Neural progenitor cell (in vitro differentiated cells): ENCODE results near the gene MAP9. TPM values are rescaled to one million over a fixed set of nuclear protein-coding genes. Genes with fewer than 3 reads are reported as not detected.

Source experiments
- DNase-seq: peaks from one replicate; pipeline ENCODE4 v3.0.0-alpha.2; 2016; ENCODE audit warnings: low spot score
- H2AFZ ChIP-seq: fragments of 200-600 bp; sonication (generic); replicated peaks from 2 replicates; pipeline ENCODE4 v1.6.1; 2016; ENCODE audit warnings: antibody characterized with exemption
- H3F3A ChIP-seq: fragments of 200-600 bp; sonication (generic); 2 replicates; pipeline ENCODE4 v1.6.1; 2016; ENCODE audit warnings: antibody characterized with exemption, low read depth
- H3K27ac ChIP-seq: fragments of 200-600 bp; sonication (generic); 2 replicates; pipeline ENCODE4 v1.5.1; 2016; ENCODE audit warnings: mild to moderate bottlenecking
- H3K27me3 ChIP-seq: fragments of 200-600 bp; sonication (generic); 2 replicates; pipeline ENCODE4 v1.6.1; 2016; ENCODE audit warnings: mild to moderate bottlenecking, moderate library complexity
- H3K36me3 ChIP-seq: fragments of 200-600 bp; sonication (generic); 2 replicates; pipeline ENCODE4 v1.5.1; 2016
- H3K4me1 ChIP-seq: fragments of 200-600 bp; sonication (generic); 2 replicates; pipeline ENCODE4 v1.6.1; 2016; ENCODE audit warnings: mixed run types
- H3K4me2 ChIP-seq: fragments of 200-600 bp; sonication (generic); 2 replicates; pipeline ENCODE4 v1.6.1; 2016
- H3K4me3 ChIP-seq: fragments of 200-600 bp; sonication (generic); 2 replicates; pipeline ENCODE4 v1.5.1; 2016
- H3K79me2 ChIP-seq: fragments of 200-600 bp; sonication (generic); 2 replicates; pipeline ENCODE4 v1.6.1; 2016; ENCODE audit warnings: low read depth
- H3K9ac ChIP-seq: fragments of 200-600 bp; sonication (generic); 2 replicates; pipeline ENCODE4 v1.6.1; 2016
- H3K9me3 ChIP-seq: fragments of 200-600 bp; sonication (generic); 2 replicates; pipeline ENCODE4 v1.5.1; 2016; ENCODE audit warnings: low read depth
- H4K20me1 ChIP-seq: fragments of 200-600 bp; sonication (generic); 2 replicates; pipeline ENCODE4 v1.6.1; 2016; ENCODE audit warnings: low read depth
- H3K27ac Mint-ChIP-seq: 3 replicates; pipeline ENCODE4 v1.8.0; 2021; ENCODE audit warnings: mixed read lengths
- H3K27me3 Mint-ChIP-seq: 2 replicates; pipeline ENCODE4 v1.8.0; 2022; ENCODE audit warnings: low read depth, mild to moderate bottlenecking, inconsistent platforms, moderate library complexity, mixed read lengths; ENCODE audit not compliant: insufficient read depth
- H3K36me3 Mint-ChIP-seq: 3 replicates; pipeline ENCODE4 v1.8.0; 2021; ENCODE audit warnings: mixed read lengths
- H3K4me1 Mint-ChIP-seq: 3 replicates; pipeline ENCODE4 v1.8.0; 2021; ENCODE audit warnings: mixed read lengths
- H3K4me3 Mint-ChIP-seq: 3 replicates; pipeline ENCODE4 v1.8.0; 2021; ENCODE audit warnings: mild to moderate bottlenecking, moderate library complexity, mixed read lengths
- H3K9me3 Mint-ChIP-seq: 3 replicates; pipeline ENCODE4 v1.8.0; 2020; ENCODE audit warnings: mixed read lengths
- EZH2 ChIP-seq: fragments of 200-600 bp; sonication (generic); IDR thresholded peaks from 2 replicates; pipeline ENCODE4 v1.6.1; 2017; ENCODE audit warnings: antibody characterized with exemption, mild to moderate bottlenecking, moderate library complexity
- EZH2phosphoT487 ChIP-seq: fragments of 200-600 bp; sonication (generic); IDR thresholded peaks from 2 replicates; pipeline ENCODE4 v1.6.1; 2017; ENCODE audit warnings: antibody characterized with exemption
- total RNA-seq: library from RNA; depleted of rRNA; stranded (reverse); fragments of >200 nt; gene quantifications from 2 replicates; pipeline ENCODE4 v1.2.3, GENCODE V29; 2015; ENCODE audit warnings: low replicate concordance
- TF ChIP-seq, protein P1 (sequence below): fragments of 200-600 bp; sonication (generic); IDR thresholded peaks from 2 replicates; pipeline ENCODE4 v1.5.1; 2017; ENCODE audit warnings: antibody characterized with exemption, mild to moderate bottlenecking

Gene MAP9
- total RNA-seq, 1 donor from 2014 or later, result 29.1 TPM

DNA sequence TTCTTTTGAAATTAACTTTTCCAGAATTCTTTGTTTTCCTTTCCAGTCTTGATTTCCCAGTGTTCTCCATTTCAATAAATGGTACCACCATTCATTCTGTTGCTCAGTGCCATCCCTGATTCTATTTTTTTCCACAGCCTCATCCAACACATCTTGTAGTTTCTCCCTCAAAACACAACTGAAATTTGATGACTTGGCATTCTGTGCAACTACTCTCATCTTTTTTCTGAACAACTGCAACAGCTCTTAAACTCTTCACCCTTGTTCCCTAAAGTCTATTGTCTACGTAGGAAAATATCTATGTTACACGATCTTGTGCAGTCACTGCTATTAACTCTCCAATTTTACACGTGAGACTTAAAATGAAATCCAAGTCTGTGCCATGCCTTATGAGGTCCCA, 40.5 kb downstream of the MAP9 start:
- H3K4me2 ChIP-seq, result no peak overlapping the region
- H3K79me2 ChIP-seq, result no peaks in the 10 kb centered on the region
- H4K20me1 ChIP-seq, result no peaks in the 10 kb centered on the region
- no peak overlapping the region for H2AFZ ChIP-seq
- no peaks in the 10 kb centered on the region for H3K36me3 Mint-ChIP-seq
- no peak overlapping the region for H3K9ac ChIP-seq
- H3K27me3 Mint-ChIP-seq, result no peaks in the 10 kb centered on the region
- no peaks in the 10 kb centered on the region for H3K9me3 ChIP-seq
- no peaks in the 10 kb centered on the region for H3K36me3 ChIP-seq
- no peaks in the 10 kb centered on the region for H3K4me1 Mint-ChIP-seq
- no peaks in the 10 kb centered on the region for H3K27me3 ChIP-seq
- no peaks in the 10 kb centered on the region for H3K4me1 ChIP-seq
- DNase-seq, result no peak
- H3K27ac ChIP-seq, result no peak overlapping the region
- H3K4me3 ChIP-seq, result no peak overlapping the region
- TF ChIP-seq EZH2, result no peak
- TF ChIP-seq, protein P1, sequence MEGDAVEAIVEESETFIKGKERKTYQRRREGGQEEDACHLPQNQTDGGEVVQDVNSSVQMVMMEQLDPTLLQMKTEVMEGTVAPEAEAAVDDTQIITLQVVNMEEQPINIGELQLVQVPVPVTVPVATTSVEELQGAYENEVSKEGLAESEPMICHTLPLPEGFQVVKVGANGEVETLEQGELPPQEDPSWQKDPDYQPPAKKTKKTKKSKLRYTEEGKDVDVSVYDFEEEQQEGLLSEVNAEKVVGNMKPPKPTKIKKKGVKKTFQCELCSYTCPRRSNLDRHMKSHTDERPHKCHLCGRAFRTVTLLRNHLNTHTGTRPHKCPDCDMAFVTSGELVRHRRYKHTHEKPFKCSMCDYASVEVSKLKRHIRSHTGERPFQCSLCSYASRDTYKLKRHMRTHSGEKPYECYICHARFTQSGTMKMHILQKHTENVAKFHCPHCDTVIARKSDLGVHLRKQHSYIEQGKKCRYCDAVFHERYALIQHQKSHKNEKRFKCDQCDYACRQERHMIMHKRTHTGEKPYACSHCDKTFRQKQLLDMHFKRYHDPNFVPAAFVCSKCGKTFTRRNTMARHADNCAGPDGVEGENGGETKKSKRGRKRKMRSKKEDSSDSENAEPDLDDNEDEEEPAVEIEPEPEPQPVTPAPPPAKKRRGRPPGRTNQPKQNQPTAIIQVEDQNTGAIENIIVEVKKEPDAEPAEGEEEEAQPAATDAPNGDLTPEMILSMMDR, result no peak
- H3K4me3 Mint-ChIP-seq, result no peak overlapping the region
- H3F3A ChIP-seq, result no peaks in the 10 kb centered on the region
- no peak overlapping the region for H3K27ac Mint-ChIP-seq
- peaks cover 10% of the 10 kb centered on the region for H3K9me3 Mint-ChIP-seq

DNA sequence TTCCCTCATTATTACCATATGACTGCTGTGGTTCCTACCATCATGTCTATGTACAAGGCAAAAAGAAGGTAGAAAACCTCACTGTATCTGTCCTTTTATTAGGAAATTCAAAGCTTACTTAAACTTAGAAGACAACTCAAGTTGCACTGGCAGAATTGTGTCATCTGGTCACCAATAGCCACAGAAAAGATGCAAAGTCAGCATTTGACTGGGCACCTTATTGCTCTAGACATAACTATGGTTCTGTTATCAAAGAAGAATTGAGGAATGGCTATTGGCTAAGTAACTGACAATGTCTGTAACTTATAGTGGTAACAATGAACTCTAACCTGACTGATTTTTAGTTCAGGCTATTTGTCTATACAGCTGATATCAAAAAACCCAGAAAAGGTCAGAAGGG, 45.3 kb downstream of the MAP9 start:
- TF ChIP-seq, protein P1, result no peak
- no peak for TF ChIP-seq EZH2
- no peak for TF ChIP-seq EZH2phosphoT487
- no peaks in the 10 kb centered on the region for H3K27me3 ChIP-seq
- Mint-ChIP-seq H3K9me3 (peaks cover 4% of the 10 kb centered on the region), H3K36me3 (no peaks in the 10 kb centered on the region), H3K4me1 (no peaks in the 10 kb centered on the region), H3K27me3 (no peaks in the 10 kb centered on the region), H3K4me3 (no peak overlapping the region), H3K27ac (no peak overlapping the region)
- no peaks in the 10 kb centered on the region for H3F3A ChIP-seq
- no peaks in the 10 kb centered on the region for H3K36me3 ChIP-seq
- no peak overlapping the region for H3K4me3 ChIP-seq
- no peak overlapping the region for H3K4me2 ChIP-seq
- H3K27ac ChIP-seq, result no peak overlapping the region
- no peaks in the 10 kb centered on the region for H3K79me2 ChIP-seq
- H3K9ac ChIP-seq, result no peak overlapping the region
- no peaks in the 10 kb centered on the region for H3K4me1 ChIP-seq
- no peak overlapping the region for H2AFZ ChIP-seq
- no peaks in the 10 kb centered on the region for H4K20me1 ChIP-seq
- H3K9me3 ChIP-seq, result no peaks in the 10 kb centered on the region
- DNase-seq, result no peak

DNA sequence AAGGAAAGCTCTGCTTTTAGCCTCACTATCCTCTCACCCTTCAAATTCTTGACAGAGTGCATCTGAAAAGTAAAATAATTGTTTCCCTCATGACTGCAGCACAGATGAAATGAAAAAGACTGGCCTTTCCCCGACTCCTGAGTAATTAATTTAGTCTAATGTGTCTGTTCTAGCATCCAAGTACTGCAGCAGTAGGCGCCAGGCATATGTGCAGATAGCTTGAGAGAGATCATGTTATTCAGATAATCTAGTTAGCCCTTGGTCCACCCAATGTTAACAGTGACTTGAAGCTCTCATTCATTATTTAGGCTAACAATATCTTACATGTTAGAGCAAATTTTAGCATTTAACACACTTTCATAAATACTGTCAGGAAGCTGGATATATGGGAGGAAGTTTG, 54.0 kb downstream of the MAP9 start:
- Mint-ChIP-seq H3K4me3 (no peak overlapping the region), H3K27ac (no peak overlapping the region), H3K4me1 (no peaks in the 10 kb centered on the region), H3K9me3 (no peaks in the 10 kb centered on the region), H3K27me3 (no peaks in the 10 kb centered on the region), H3K36me3 (no peaks in the 10 kb centered on the region)
- no peak overlapping the region for H3K4me3 ChIP-seq
- H3K79me2 ChIP-seq, result no peaks in the 10 kb centered on the region
- peak overlapping the region; percentile 50 for H2AFZ ChIP-seq
- H3K36me3 ChIP-seq, result no peaks in the 10 kb centered on the region
- no peaks in the 10 kb centered on the region for H3K4me1 ChIP-seq
- no peak for DNase-seq
- no peaks in the 10 kb centered on the region for H3K27me3 ChIP-seq
- TF ChIP-seq, protein P1, result no peak
- TF ChIP-seq EZH2phosphoT487, result no peak
- TF ChIP-seq EZH2, result no peak
- no peaks in the 10 kb centered on the region for H4K20me1 ChIP-seq
- H3F3A ChIP-seq, result no peaks in the 10 kb centered on the region
- H3K9ac ChIP-seq, result no peak overlapping the region
- no peak overlapping the region for H3K27ac ChIP-seq
- no peak overlapping the region for H3K4me2 ChIP-seq
- no peaks in the 10 kb centered on the region for H3K9me3 ChIP-seq

DNA sequence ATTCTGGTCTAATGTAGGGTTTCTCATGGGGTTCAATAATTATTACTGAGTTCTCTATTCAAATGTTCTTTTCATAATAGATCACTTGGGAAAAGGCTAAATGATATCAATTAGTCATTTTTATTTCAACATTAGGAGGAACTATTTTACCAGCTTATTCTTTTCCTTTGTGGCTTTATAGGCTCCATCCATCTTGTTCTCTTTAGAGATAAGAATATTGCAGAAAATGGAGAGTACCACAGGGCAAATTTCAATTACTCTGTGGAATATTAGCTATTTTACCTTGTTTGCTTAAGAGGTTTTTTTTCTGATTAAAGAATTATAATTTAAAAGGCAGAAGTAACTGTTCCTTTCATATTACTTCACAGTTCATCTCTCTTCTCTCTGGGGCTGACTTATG, 55.8 kb downstream of the MAP9 start:
- no peaks in the 10 kb centered on the region for H3K4me1 Mint-ChIP-seq

More for the DNA sequence above, 55.8 kb downstream of the MAP9 start:
- TF ChIP-seq EZH2 (no peak), EZH2phosphoT487 (no peak)
- TF ChIP-seq, protein P1, result no peak
- Mint-ChIP-seq H3K9me3 (no peaks in the 10 kb centered on the region), H3K4me3 (no peak overlapping the region), H3K27ac (no peak overlapping the region), H3K36me3 (no peaks in the 10 kb centered on the region), H3K27me3 (no peaks in the 10 kb centered on the region)
- Histone ChIP-seq H3K36me3 (no peaks in the 10 kb centered on the region), H4K20me1 (no peaks in the 10 kb centered on the region), H3K79me2 (no peaks in the 10 kb centered on the region), H3K27ac (no peak overlapping the region), H2AFZ (no peak overlapping the region), H3K9ac (no peak overlapping the region), H3F3A (no peaks in the 10 kb centered on the region), H3K4me3 (no peak overlapping the region), H3K27me3 (no peaks in the 10 kb centered on the region), H3K4me1 (no peaks in the 10 kb centered on the region), H3K9me3 (no peaks in the 10 kb centered on the region), H3K4me2 (no peak overlapping the region)
- no peak for DNase-seq
